HG03432 (cell line): ENCODE results near the gene LRFN2.

Experiments
- ATAC-seq: cut with Tn5 transposase; IDR thresholded peaks from one replicate; pipeline ENCODE4 v1.9.1; 2021; ENCODE audit warnings: mild to moderate bottlenecking, moderate library complexity; ENCODE audit not compliant: unreplicated experiment

Gene LRFN2

GRCh38 chr6:40386200-40386599 lies 201.0 kb downstream of the LRFN2 start:
- no peak for ATAC-seq

GRCh38 chr6:40383348-40384115 lies 203.6 kb downstream of the LRFN2 start:
- ATAC-seq: no peak

DNA sequence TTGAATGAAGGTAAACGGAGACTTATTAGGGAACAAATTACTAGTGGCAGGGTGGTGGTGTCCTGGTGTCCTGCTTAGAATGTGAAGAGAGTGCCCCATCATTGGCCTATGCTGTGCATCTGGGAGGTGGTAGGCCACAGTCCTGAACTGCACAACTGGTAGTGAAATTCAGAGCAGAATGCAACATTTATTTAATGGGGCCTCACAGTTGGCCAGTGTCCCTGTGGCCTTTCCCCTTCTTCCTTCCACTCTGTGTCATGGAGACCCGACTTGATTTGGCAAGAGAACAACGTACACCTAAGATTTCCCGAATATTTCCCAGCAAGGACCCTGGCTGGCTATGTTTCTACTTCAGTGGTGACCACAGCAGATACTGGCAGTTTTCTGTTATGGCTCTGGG lies 206.9 kb downstream of the LRFN2 start:
- ATAC-seq: no peak

DNA sequence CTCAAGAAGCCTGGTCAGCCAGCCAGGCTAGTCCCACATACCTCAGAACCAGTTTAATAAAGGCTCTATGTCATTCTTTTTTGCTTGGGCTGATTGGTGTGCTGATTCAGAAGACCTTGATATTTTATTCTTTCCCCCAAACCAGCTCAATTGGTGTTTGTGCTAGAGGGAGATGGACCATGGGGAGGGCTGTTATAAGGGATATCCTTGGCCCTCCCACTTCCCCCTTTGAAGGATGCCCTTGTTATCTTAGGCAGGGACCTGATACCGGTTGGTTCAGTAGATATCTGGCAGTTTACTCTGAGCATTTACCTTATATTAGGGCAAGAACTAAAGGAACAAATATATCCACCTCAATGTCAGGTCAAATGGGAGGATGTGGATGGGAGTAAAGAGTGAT lies 207.4 kb downstream of the LRFN2 start:
- no peak for ATAC-seq

DNA sequence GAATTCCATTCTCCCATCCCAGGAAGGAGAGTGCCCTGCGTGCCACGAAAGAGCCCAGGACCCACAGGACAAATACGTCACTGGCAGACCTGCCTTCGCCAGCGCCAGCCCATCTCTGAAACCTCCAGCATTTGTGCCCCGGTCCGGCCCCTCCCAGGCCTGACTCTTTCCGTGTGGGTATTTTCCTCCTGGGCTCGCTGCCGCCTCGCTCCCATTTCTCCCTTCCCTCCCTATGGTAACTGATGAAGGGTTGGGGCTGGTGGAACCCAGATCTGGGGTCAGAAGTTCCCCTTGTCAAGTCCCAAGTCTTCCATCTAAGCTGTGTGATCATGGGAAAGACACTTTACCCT lies 208.5 kb downstream of the LRFN2 start:
- ATAC-seq: no peak

- no peak for ATAC-seq
Measured at GRCh38 chr6:40378071-40378724, 209.0 kb downstream of the LRFN2 start.

DNA sequence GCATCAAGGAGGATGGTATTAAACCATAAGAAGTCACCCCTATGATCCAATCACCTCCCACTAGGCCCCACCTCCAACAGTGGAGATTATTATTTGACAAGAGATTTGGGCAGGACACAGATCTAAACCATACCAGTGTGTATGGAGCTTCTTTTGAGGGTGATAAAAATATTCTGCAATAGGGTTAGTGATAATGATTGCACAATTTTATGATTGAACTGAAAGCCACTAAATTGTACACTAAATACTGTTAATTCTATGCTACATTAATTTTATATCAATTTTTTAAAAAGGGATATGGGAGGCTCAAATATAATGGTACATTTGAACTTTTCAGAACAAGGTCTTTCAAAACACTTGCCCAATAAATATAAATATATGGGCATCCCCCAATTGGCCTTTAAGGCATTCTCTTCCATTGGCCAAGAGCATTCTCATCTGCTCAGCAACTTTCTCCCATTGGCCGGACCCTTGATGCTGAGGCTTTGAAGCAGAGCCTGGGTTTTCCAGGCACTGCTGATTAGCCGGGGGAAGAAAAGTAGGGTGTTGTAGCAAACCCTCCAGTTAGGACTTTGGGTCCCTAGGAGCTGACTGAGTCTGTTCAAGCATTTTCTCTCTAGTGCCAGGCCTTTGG lies 209.9 kb downstream of the LRFN2 start:
- ATAC-seq: no peak

DNA sequence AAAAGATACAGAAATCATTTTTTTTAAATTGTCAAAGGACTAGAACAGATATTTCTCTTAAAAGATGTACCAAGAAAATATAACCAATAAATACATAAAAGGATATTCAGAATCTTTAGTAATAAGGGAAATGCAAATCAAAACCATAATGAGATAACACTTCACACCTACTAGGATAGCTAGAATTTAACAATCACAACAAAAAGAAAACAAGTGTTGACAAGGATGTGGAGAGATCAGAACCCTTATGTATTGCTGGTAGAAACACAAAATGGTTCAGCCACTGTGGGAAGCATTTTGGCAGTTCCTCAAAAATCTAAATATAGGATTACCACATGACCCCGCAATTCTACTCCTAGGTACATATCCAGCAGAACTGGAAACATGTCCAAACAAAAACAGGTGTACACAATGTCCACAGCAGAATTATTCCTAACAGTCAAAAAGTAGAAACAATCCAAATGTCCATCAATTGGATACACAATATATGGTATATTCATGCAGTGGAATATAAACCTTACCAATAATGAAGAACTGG lies 211.0 kb downstream of the LRFN2 start:
- no peak for ATAC-seq

- no peak for ATAC-seq
Measured at GRCh38 chr6:40373267-40373666, 213.9 kb downstream of the LRFN2 start.

DNA sequence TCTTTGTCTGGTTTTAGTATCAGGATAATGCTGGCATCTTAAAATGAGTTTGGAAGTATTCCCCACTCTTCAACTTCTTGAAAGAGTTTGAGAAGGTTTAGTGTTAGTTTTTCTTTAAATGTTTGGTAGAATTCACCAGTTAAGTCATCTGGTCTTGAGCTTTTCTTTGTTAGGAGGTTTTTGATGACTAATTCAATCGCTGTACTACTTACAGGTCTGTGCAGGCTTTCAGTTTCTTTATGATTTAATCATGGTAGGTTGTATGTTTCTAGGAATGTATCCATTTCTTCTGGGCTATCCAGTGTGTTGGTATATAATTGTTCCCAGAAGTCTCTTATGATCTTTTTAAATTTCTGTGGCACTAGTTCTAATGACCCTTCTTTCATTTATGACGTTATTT lies 215.5 kb downstream of the LRFN2 start:
- ATAC-seq: no peak

DNA sequence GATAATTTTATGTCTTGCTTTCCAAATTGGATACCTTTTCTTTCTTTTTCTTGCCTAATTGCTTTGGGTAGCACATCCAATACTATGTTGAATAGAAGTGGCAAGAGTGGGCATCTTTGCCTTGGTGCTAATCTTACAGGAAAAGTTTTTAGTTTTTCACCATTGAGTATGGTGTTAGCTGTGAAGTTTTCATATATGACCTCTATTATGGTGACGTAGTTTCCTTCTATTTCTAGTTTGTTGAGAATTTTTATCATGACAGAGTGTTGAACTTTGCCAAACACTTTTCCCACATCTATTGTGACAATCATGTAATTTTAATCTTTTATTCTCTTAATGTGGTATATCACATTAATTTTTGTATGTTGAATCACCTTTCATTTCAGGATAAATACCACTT lies 216.1 kb downstream of the LRFN2 start:
- ATAC-seq: no peak

- ATAC-seq: no peak
Measured at GRCh38 chr6:40369891-40370290, 217.3 kb downstream of the LRFN2 start.

GRCh38 chr6:40369042-40369441 lies 218.1 kb downstream of the LRFN2 start:
- ATAC-seq: no peak

- ATAC-seq: no peak
Measured at GRCh38 chr6:40362859-40363258, 224.3 kb downstream of the LRFN2 start.

DNA sequence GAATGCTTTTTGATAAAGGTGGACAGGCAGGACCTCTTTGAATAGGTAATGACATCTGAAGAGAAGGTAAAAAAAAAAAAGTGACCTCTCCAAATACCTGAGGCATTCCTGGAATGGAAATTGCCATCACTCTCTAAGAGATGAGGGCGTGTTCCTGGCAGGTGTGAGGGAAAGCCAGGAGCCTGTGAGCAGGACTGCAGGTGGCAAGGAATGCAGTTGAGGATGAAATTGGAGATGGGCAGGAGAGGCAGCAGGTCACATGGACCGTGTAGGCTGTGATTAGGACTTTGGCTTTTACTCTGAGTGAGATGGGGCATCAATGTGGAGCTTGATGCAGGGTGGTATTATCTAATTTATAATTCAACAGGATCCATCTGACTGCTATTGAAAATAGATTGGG lies 227.4 kb downstream of the LRFN2 start:
- ATAC-seq: no peak

- ATAC-seq: no peak
Measured at GRCh38 chr6:40358473-40359460, 228.4 kb downstream of the LRFN2 start.

- no peak for ATAC-seq
Measured at GRCh38 chr6:40356242-40356910, 230.8 kb downstream of the LRFN2 start.

DNA sequence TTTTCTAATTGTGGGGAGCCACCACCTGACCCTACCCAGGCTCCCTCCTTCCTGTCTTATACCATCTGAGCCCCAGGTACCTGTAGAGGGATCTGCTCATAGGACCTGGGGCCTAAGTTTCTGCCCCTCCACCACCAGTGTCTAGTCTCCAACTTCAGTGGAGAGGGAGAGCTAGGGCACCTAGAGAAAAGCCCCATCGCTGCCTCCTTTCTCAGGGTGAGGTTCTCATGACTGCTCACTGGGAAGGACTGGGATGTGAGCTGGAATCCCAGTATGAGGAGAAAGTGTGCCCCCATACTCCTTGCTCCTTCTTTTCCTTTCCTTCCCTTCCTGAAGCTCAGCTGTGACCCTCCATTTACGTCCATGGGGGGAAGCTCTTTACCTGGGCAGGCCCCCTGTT lies 231.6 kb downstream of the LRFN2 start:
- ATAC-seq: no peak

DNA sequence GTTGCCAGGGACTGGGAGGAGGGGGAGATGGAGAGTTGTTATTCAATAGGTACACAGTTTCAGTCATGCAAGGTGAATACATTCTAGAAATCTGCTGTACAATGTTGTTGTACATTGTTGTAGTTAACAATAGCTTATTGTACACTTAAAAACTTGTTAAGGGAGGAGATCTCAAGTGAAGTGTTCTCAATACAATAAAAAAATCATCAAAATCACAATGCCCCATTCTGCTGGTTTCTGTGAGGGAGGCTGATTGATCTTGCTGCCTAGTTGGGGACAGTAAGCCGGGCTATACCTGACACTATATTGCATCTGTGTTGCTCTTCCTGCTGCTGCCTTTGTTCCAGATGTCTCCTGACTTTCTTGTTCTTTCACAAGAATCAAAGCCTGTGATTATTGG lies 232.1 kb downstream of the LRFN2 start:
- ATAC-seq: no peak

- no peak for ATAC-seq
Measured at GRCh38 chr6:40353967-40354452, 233.2 kb downstream of the LRFN2 start.
